HT-29 (cell line): ENCODE measurements around the gene C5orf47. TPM values are rescaled to one million over a fixed set of nuclear protein-coding genes. Genes with fewer than 3 reads are reported as not detected.

Experiments used
- DNase-seq: peaks from one replicate; pipeline ENCODE4 v3.0.0-alpha.2; 2015; ENCODE audit warnings: low spot score
- total RNA-seq: library from RNA; depleted of rRNA; stranded (reverse); fragments of >200 nt; shearing (Covaris generic); gene quantifications from 2 replicates; pipeline ENCODE4 v1.2.3, GENCODE V29; 2014; rRNA removed

C5orf47 gene
- total RNA-seq, 1 experiment from 2014 or later, result not detected

DNA sequence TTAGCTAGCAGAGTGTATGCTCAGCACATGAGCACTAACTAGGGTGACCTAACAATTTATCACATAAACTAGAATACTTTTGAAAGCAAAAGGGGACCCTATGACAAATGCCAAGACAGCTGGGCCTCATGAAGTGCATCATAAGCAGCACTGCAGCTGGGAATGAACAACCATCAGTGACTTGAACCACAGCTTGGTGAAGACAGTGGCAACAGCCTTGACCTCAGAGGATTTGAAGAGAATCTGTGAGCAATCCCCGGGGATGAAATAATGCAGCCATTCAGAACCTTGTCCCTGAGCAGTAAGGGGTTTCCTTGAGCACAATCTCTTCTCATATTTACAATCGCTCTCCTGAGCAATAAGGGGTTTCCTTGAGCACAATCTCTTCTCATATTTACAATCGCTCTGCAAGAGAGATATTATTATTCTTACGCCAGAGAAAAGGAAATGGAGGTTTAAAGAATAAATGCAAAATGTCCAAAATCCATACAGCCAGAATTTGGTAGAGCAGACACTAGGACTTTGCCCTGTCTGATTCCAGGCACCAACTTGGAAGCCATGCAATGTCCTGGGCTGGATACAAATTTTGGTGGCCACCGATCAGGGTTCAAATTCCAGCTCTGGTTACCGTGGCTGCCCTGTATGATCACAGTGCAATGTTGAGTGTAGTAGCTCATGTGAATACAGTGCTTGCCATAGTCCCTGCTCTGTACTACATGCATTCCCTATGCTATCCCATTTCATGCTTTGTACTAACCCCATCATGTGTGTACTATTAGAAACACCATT is 55.7 kb downstream of the C5orf47 start:
- no peak for DNase-seq

DNA sequence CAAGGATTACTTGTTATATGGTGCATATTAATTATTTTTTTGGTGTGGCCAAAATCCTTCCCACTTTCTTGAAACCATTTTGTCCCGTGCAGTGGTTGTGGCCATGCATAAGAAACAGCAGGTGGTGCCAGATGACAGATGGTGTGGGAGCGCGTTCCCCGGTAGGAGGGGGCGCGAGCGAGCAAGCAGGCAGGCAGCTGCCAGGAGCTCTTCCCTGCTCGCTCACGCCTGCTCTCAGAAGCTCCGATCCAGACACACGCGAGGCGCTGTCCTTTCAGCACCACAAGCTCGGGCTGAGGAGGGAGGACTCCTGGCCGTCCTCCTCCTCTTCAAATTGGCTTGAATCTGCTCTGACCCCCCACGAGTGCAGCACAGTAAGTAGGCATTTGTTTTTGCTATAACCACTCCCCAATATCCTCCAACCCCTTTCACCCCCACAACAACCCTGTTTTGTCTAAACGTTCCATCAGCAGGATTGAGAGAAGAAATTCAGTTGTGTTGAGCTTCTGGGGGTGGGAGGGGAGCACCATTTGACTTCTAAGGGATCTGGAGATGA is 56.6 kb downstream of the C5orf47 start, which contains the start of gene NSG2:
TSS of gene NSG2 (plus strand) at position 237 of the 556 bp plus-strand sequence. CDS start 1,050 bp downstream, outside the sequence.
- DNase-seq, result peak; percentile 88

DNA sequence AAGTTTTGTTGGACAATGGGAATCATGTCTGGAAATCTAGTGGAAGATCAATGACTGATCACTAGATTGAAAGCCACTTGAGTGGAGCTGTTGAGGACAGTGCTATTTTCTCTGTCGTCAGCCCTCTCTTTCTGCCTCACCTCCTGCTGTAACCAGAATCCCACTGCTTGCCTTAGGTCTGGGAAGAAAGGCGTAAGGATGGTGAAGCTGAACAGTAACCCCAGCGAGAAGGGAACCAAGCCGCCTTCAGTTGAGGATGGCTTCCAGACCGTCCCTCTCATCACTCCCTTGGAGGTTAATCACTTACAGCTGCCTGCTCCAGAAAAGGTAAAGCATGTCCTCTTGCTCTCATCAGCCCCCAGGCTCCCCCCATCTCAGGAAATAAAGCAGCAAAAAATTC is 57.6 kb downstream of the C5orf47 start:
- no peak for DNase-seq

DNA sequence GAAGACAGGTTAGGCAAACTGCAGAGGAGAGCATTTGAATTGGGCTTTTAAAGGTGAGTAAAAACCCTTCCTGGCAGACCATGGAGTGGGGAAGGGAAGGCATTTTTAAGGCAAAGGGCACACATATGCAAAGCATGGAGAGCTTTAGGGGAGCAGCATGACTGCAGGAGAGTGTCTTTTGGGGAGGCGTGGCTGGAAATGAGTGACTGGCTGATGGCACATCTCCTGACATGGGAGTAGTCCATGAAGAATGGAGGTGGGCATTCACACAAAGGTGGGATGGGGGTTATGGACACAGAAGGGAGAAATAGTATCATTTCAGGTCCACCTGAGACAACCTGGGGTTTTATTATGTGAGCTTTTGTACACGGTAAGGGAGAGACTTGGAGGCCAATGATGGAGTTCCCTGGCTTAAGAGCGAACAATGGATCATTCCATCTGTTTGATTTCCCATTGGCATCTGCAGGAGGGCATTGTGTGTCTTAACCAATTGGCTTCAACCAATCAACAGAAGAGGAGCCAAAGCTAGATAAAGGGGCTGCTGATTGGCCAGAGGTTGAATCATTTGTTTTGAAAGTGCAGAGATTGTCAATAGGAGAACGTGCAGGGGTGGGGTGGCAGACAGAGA is 58.6 kb downstream of the C5orf47 start:
- no peak for DNase-seq

DNA sequence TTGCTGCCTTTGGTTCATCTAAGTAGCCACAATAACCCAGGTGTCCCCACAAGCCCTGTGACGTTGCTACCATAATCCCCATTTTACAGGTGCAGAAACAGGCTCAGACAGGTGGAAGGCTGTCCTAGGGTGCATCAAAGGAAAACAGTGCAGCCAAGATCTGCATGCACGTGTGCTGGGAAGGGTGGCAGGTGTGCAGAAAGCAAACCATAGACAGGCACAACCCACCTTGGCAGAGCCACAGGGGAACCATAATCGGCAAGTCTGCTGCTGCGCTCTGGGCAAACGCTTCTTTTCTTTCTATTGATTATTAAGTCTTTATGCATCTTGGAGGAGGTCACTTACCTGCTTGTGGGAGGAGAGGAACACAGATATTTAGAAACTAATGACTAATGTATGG is 63.7 kb downstream of the C5orf47 start:
- no peak for DNase-seq

DNA sequence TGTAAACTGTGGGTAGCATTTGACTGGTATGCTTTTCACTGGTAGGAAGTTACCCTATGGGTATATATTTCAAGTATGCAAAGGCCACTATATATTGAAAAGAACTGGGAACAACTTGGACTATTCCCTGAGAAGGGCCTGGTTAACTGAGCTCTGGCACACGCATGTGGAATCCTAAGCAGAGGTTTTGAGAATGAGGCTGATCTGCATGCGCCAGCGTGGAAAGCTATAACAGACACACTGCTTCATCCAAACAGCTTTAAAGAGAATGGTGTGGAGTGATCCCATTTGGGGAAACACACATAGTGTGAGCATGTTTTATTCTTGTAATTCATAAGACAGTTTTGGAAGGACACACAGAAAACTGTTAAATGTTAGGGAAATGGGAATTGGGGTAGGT is 64.9 kb downstream of the C5orf47 start:
- DNase-seq, result no peak

Other genes with a start within 250 kb of the C5orf47 start
- gene CPEB4, start 100.8 kb upstream of the C5orf47 start, total RNA-seq, result 7.0 and 7.2 TPM in 2 replicates
- gene NSG2, start 56.5 kb downstream of the C5orf47 start, total RNA-seq, result not detected in 2 replicates